AG10803 (cell line): ENCODE results near the gene TTYH1.
"Not testable (repeated sequence)": the region's sequence is repeated elsewhere in the genome, so short reads cannot be mapped to it uniquely, and the experiment has no call there.

Source experiments
- DNase-seq: peaks from one replicate; pipeline ENCODE4 v3.0.0; 2010; ENCODE audit warnings: low read depth
- H3K4me3 ChIP-seq: 2 replicates; pipeline ENCODE4 v1.5.1; 2011; ENCODE audit warnings: mild to moderate bottlenecking, low read length, control low read depth
- CTCF ChIP-seq: conservative IDR thresholded peaks from 2 replicates; pipeline ENCODE4 v1.5.1; 2011; ENCODE audit warnings: mild to moderate bottlenecking, low read length, control low read depth, inconsistent platforms

The TTYH1 gene

GRCh38 chr19:54415208-54415900, at the start of gene TTYH1:
TTYH1 (plus strand) TSS chr19:54415464; CDS start chr19:54415553, 89 bp downstream.
- H3K4me3 ChIP-seq: no peak within 1 kb of the TSS
- TF ChIP-seq CTCF: no peak
- DNase-seq: no peak

DNA sequence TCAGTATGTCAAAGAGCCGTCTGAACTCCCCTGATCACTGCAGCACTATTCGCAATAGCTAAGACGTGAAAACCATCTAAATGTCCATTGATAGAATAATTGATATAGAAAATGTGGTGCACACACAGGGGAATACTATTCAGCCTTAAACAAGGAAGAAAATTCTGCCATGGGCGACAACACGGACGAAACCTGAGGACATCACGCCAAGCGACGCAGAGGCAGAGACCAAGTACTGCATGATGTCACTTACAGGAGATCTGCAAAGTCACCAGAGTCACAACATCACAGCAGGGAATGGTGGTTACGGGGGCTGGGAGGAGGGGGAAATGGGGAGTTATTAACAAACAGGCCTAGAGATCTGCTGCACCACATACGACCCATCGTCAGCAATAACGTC, 49.5 kb upstream of the TTYH1 start:
- H3K4me3 ChIP-seq, DNase-seq: not testable (repeated sequence)

DNA sequence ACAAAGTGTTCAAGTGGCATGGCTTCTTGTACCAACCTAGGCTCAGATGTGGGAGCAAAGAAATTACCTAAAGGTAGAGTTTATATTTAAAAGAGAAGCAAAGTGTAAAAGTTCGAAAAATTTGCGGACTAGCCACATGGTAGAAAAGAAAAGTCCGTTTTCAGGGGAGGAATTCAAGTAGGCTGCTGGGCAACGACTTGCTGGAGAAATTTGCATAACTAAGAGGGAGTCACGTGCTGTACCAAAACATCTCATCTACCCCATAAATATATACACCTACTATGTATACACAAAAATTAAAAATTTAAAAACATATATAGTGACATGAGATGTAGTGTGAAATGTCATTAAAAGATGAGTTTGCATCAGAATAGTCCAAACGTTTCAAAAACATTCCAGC, 48.5 kb upstream of the TTYH1 start:
- no peak for DNase-seq
- no peak for TF ChIP-seq CTCF

DNA sequence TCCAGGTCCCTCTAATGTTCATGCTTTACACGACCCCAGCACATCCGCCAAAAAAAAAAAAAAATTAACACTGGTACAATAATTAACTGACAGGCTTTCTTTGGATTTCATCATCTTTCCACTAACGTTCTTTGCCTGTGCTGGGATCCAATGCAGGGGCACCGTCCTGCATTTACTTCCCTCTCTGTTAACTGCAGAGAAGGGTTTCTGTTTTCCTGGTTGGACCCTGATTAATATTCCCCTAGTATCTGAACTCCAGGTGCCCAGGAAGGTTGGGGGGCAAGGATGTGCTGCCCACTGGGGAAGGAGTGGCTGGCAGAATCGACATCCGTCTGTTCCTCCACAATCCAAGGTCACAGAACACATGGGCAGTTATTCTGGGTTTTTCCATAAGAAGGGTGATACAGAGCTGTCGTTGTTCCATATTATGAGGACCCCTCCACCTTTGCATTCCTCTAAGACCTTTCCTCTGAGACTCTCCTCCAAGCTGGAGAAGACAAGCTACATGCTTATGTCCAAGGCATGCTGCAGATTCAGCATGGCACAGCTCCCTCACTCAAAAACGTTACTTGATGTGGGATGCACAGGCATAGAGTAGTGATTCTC, 46.1 kb upstream of the TTYH1 start:
- DNase-seq: no peak
- no peak overlapping the region for H3K4me3 ChIP-seq
- TF ChIP-seq CTCF: no peak

More for the DNA sequence above, 48.5 kb upstream of the TTYH1 start:
- H3K4me3 ChIP-seq: no peak overlapping the region

- H3K4me3 ChIP-seq, DNase-seq: not testable (repeated sequence)
Measured at GRCh38 chr19:54369688-54370433, 45.4 kb upstream of the TTYH1 start.

- not testable (repeated sequence) for DNase-seq, H3K4me3 ChIP-seq
Measured at GRCh38 chr19:54370434-54370796, 44.8 kb upstream of the TTYH1 start.

GRCh38 chr19:54371453-54371852, 43.8 kb upstream of the TTYH1 start:
- DNase-seq, H3K4me3 ChIP-seq: not testable (repeated sequence)

DNA sequence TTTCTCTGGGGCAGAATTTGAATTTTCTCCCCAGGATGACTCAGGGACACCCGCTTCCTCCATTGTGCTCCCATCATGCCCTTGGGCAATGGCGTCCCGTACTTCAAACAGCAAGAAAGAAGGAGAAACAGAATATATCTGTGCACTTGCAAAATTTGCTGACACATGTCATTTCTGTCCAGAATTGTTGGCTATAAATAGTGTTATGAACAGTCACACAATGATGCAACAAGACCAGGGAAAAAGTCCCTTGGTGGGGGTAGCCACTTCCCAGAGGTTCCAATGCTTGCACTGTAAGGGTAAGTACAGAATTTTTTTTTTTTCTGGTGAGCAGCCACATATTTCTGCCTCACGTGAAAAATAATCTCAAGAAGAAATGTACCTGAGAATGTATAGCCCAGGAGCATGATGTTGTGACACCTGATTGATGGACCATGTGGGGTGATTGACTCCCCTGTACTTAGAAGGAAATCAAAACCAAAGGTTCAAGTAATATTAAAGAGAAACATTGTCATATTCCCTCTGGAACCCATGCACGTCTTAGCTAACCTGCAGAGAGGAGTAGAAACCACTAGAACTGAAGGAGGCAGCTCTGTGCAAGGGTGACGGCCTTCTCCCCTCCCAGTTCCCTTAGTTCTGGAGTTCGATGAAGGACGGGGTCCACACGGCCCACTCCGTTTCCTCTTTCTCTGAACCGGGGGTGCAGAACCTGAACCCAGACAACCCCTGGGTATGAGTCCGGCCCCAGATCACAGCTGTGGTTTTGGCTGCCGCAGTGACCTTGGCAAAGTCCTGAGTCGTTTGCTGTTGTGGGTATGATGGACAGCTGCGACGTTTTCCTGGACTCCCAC, 41.3 kb upstream of the TTYH1 start:
- no peak for DNase-seq
- H3K4me3 ChIP-seq: no peak overlapping the region
- TF ChIP-seq CTCF: no peak

GRCh38 chr19:54375181-54375938, 39.9 kb upstream of the TTYH1 start:
- not testable (repeated sequence) for H3K4me3 ChIP-seq, DNase-seq
